ENCODE data around the gene DAZAP1.

- TF ChIP-seq, protein P1, sequence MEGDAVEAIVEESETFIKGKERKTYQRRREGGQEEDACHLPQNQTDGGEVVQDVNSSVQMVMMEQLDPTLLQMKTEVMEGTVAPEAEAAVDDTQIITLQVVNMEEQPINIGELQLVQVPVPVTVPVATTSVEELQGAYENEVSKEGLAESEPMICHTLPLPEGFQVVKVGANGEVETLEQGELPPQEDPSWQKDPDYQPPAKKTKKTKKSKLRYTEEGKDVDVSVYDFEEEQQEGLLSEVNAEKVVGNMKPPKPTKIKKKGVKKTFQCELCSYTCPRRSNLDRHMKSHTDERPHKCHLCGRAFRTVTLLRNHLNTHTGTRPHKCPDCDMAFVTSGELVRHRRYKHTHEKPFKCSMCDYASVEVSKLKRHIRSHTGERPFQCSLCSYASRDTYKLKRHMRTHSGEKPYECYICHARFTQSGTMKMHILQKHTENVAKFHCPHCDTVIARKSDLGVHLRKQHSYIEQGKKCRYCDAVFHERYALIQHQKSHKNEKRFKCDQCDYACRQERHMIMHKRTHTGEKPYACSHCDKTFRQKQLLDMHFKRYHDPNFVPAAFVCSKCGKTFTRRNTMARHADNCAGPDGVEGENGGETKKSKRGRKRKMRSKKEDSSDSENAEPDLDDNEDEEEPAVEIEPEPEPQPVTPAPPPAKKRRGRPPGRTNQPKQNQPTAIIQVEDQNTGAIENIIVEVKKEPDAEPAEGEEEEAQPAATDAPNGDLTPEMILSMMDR (conservative IDR thresholded peaks at IDR 0.05; ENCODE audit: low read depth, low read length), result no peak
- no peak for TF ChIP-seq EZH2 (IDR thresholded peaks at IDR 0.05; ENCODE audit: borderline replicate concordance, low read depth, low read length, poor library complexity, severe bottlenecking)
Observed at GRCh38 chr19:1379126-1379905, 28.1 kb upstream of the DAZAP1 start.
